Transverse colon (tissue), 4 donors: ENCODE measurements around the gene FREM2.

Experiments
- CTCF ChIP-seq, 5 experiments: fragments of 200-600 bp in 3 of 5; fragments of 450-650 bp in 2 of 5; sonication (generic) in 3 of 5; IDR thresholded peaks; 1 replicate in 2 of 5; 2 replicates in 3 of 5; pipeline ENCODE4 v1.5.1; 2016 to 2017; ENCODE audit warnings: antibody characterized with exemption in 5 of 5, inconsistent platforms in 3 of 5, mild to moderate bottlenecking in 2 of 5, moderate library complexity in 1 of 5
- EP300 ChIP-seq: sonication (generic); formaldehyde crosslinking; IDR thresholded peaks from one replicate; pipeline ENCODE4 v1.6.1; 2017; ENCODE audit warnings: antibody characterized with exemption, low read depth
- POLR2A ChIP-seq: fragments of 450-650 bp; IDR thresholded peaks from one replicate; pipeline ENCODE4 v1.6.1; 2016; ENCODE audit warnings: antibody characterized with exemption, mild to moderate bottlenecking, moderate library complexity
- POLR2AphosphoS5 ChIP-seq, 3 donors: sonication (generic); formaldehyde crosslinking; IDR thresholded peaks; one replicate each; pipeline ENCODE4 v1.6.1; 2016; ENCODE audit warnings: antibody characterized with exemption in 3 of 3

GRCh38 chr13:38830442-38831045, 143.7 kb downstream of the FREM2 start:
- TF ChIP-seq CTCF (IDR thresholded peaks at IDR 0.05) (no peak), POLR2A (no peak), POLR2AphosphoS5 (IDR thresholded peaks at IDR 0.05) (no peak), EP300 (no peak)
